AG10803 (cell line): ENCODE data around the gene CCDC88C.

Experiments used
- DNase-seq: peaks from one replicate; pipeline ENCODE4 v3.0.0; 2010; ENCODE audit warnings: low read depth
- H3K4me3 ChIP-seq: 2 replicates; pipeline ENCODE4 v1.5.1; 2011; ENCODE audit warnings: mild to moderate bottlenecking, low read length, control low read depth
- TF ChIP-seq, protein P1 (sequence below): conservative IDR thresholded peaks from 2 replicates; pipeline ENCODE4 v1.5.1; 2011; ENCODE audit warnings: mild to moderate bottlenecking, low read length, control low read depth, inconsistent platforms

CCDC88C gene

DNA sequence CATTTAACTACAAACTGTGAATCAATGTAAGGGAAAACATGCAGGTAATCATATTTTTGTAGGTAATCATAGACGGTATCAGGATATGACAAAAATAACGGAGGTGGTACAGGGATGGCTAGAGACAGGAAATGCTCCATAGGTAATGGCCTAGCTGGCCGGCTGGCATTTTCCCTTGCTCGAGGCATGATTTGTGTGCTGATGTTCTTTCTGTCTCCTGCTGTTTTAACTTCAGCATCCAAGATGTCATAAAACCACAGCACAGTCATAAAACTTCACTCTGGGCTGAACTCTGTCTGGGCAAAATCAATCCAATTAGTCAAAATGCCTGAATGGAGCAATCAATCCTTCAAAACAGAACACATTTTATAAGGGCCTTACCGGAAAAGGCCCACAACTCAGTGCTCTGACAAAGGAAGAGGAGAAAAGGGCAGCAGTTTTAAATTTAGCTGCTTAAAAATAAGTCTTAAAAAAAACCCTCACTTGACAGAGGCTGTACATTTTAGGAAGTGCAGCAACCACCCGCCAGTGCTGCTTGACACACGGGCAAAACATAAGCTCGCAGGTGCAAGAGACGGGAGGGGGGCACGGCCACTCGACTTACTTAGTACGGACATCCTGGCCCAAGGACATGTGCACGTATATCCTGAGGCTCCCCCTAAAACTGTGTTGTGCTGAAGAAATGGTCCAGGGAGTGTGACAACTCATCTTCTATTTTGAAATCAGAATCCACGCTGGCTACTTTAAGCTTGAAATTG is 132.7 kb downstream of the CCDC88C start:
- no peak overlapping the region for H3K4me3 ChIP-seq
- DNase-seq, result peak; percentile 28
- TF ChIP-seq, protein P1, sequence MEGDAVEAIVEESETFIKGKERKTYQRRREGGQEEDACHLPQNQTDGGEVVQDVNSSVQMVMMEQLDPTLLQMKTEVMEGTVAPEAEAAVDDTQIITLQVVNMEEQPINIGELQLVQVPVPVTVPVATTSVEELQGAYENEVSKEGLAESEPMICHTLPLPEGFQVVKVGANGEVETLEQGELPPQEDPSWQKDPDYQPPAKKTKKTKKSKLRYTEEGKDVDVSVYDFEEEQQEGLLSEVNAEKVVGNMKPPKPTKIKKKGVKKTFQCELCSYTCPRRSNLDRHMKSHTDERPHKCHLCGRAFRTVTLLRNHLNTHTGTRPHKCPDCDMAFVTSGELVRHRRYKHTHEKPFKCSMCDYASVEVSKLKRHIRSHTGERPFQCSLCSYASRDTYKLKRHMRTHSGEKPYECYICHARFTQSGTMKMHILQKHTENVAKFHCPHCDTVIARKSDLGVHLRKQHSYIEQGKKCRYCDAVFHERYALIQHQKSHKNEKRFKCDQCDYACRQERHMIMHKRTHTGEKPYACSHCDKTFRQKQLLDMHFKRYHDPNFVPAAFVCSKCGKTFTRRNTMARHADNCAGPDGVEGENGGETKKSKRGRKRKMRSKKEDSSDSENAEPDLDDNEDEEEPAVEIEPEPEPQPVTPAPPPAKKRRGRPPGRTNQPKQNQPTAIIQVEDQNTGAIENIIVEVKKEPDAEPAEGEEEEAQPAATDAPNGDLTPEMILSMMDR, result no peak

DNA sequence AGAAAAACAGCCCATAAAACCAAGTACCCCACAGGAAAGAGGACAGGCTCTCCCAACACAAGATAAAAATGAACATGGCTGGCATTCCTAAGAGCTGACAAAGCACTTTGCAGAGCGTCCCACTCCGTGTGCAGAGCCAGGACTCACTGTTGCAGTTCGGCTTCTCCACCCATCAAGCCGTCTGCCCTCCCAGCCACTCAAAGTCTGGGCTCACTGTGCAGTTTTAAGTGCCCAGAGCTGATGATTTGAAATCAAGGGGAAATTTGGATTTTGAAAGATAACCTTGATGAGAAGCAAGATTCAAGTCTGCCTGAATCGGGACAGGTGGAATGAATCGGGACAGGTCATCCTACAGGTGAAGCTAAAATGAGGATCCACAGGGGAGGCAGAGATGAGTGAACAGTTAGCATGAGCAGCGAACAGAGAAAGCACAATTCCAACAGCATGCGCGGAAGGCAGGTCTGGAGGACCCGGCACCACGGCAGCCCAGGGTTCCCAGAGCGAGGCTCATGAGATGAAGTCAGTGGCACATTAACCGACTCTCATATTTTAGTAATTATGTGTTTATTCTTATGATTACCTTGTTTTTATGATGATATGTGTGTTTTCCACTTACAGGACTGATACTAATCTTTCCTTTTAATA is 133.4 kb downstream of the CCDC88C start:
- no peak overlapping the region for H3K4me3 ChIP-seq
- peak; percentile 79 for DNase-seq
- TF ChIP-seq, protein P1, result no peak

DNA sequence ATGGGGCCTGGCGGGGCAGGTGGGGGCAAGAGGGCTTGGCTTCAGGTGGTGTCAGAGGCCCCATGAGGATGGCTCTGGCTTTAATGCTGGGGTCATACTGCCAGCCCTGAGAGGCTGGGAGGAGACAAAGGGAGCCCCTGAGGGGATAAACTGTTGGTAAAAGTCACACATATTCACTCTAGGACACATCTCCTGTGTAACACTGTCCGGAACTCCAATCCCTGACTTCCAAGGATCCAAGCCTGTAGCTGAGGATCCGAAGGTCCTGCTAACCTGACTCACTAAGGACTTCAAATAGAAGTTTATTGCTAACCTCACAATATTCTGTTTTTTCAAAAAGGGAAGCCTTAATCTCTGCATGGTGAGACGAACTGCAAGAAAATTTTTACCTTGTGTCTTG is 134.0 kb downstream of the CCDC88C start:
- H3K4me3 ChIP-seq, result no peak overlapping the region
- TF ChIP-seq, protein P1, result no peak
- DNase-seq, result peak; percentile 10

DNA sequence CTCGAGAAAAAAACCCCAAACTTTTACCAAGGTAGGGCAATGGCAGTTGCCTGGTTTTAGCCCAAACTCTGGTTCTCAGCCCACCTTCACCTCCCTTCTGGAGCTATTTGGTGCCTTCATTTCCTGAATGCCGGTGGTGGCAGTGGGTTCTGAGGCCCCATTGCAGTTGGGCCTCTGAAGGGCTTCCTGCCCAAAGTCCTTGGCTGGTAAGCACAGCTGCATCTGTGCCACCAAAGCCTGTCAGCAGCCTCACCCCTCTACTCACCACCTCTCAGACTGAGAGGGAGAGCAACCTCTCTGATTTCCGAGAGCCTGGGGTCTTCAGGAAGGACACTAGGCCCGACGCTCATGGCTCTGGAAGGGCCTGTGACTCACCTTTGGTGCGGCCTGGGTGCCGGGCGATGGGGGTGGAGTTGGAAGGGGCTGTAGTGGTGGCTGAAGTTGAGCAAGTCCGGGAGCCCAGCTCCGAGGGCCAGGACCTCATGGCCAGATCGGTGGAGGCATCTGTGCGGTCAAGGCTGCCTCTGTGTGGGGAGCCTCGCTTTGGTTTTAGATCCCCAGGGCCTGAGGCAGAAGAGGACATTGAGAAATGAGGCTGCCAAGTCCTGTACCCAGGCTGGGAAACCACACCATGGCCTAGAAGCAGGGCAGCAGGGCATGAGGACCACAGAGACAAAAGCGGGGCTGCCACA is 134.5 kb downstream of the CCDC88C start:
- no peak overlapping the region for H3K4me3 ChIP-seq
- TF ChIP-seq, protein P1, result no peak
- DNase-seq, result no peak

DNA sequence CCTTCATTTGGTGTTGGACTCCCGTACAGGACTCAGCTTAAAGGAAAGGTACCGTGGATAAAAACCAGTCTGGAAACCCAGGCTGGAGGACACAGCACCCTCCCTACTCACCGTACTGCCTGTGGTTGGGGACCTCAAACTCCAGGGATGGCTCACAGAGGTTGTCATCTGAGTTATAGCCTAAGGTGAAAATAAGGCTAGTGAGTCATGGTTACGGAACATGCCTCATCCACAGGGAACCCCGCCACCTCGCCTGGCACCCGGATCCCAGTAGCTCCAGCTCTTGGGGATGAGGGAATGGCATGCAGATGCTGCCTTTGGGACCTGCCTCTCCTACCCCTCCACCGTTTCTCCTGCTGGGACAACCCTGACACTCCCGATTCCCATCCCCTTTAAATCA is 136.3 kb downstream of the CCDC88C start:
- DNase-seq, result peak; percentile 35
- TF ChIP-seq, protein P1, result no peak
- H3K4me3 ChIP-seq, result no peak overlapping the region

DNA sequence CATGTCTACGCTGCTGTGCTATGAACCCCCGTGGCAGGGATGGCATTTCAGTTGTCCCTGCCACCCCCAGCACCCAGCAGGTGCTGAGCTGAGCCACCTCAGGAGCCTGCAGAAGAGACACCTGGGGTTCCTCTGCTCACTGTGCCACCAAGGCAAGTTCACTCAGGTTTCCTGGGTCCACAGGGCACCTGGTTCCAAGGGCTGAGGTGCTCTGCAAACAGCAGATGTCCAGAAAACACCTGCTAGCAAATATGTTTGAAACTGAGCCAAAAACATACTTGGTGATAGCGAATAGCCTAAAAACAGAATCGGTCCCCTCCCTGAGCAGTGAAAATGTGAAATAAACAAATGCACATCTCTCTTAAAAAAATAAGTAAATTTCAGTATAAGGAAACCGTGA is 137.5 kb downstream of the CCDC88C start:
- TF ChIP-seq, protein P1, result no peak
- DNase-seq, result no peak
- H3K4me3 ChIP-seq, result no peak overlapping the region
